Measurements from ENCODE around the gene TK2.

Gene TK2

GRCh38 chr16:66544016-66544757, 5.7 kb downstream of the TK2 start:
- no peak for DNase-seq

- no peak for DNase-seq
Measured at GRCh38 chr16:66543541-66543940, 6.4 kb downstream of the TK2 start.

- no peak for DNase-seq
Measured at GRCh38 chr16:66542396-66542795, 7.5 kb downstream of the TK2 start.

- DNase-seq = no peak
Measured at GRCh38 chr16:66541388-66542355, 8.2 kb downstream of the TK2 start.

- no peak for DNase-seq
Measured at GRCh38 chr16:66539623-66540469, 10.1 kb downstream of the TK2 start.

- DNase-seq = no peak
Measured at GRCh38 chr16:66538910-66539309, 11.0 kb downstream of the TK2 start.

GRCh38 chr16:66537236-66537635, 12.7 kb downstream of the TK2 start:
- no peak for DNase-seq

GRCh38 chr16:66536525-66536924, 13.4 kb downstream of the TK2 start:
- DNase-seq = no peak

- no peak for DNase-seq
Measured at GRCh38 chr16:66534376-66534799, 15.5 kb downstream of the TK2 start.

- no peak for DNase-seq
Measured at GRCh38 chr16:66529475-66529874, 20.4 kb downstream of the TK2 start.

GRCh38 chr16:66528294-66528693, 21.6 kb downstream of the TK2 start:
- no peak for DNase-seq

GRCh38 chr16:66525396-66526180, 24.3 kb downstream of the TK2 start:
- no peak for DNase-seq

GRCh38 chr16:66524601-66525164, 25.2 kb downstream of the TK2 start:
- no peak for DNase-seq

- DNase-seq = no peak
Measured at GRCh38 chr16:66523861-66524354, 26.0 kb downstream of the TK2 start.

- no peak for DNase-seq
Measured at GRCh38 chr16:66522816-66523590, 26.9 kb downstream of the TK2 start.

- DNase-seq = no peak
Measured at GRCh38 chr16:66521951-66522771, 27.8 kb downstream of the TK2 start.

GRCh38 chr16:66521252-66521713, 28.6 kb downstream of the TK2 start:
- DNase-seq = no peak

- DNase-seq = no peak
Measured at GRCh38 chr16:66520406-66521170, 29.3 kb downstream of the TK2 start.
